HepG2 (cell line): Measurements from ENCODE around the gene ORC6. TPM values are rescaled to one million over a fixed set of nuclear protein-coding genes. Genes with fewer than 3 reads are reported as not detected.

Experiments used
- BCL6 ChIP-seq: IDR thresholded peaks from 2 replicates; pipeline ENCODE4 v1.6.1; 2016; ENCODE audit warnings: missing genetic modification reagents, missing compliant biosample characterization
- GATAD2A ChIP-seq: IDR thresholded peaks from 2 replicates; pipeline ENCODE4 v1.6.1; 2016
- HOXA5 ChIP-seq: sonication (generic); formaldehyde crosslinking; IDR thresholded peaks from 2 replicates; pipeline ENCODE4 v1.4.0; 2020; ENCODE audit warnings: missing genetic modification reagents
- HOXA7 ChIP-seq: sonication (generic); formaldehyde crosslinking; IDR thresholded peaks from 2 replicates; pipeline ENCODE4 v1.8.1; 2022; ENCODE audit warnings: mild to moderate bottlenecking, missing genetic modification reagents, moderate library complexity
- HOXA9 ChIP-seq: sonication (generic); formaldehyde crosslinking; IDR thresholded peaks from 2 replicates; pipeline ENCODE4 v1.8.1; 2022; ENCODE audit warnings: missing genetic modification reagents, mild to moderate bottlenecking, moderate library complexity, borderline replicate concordance
- MTA1 ChIP-seq: sonication (generic); formaldehyde crosslinking; IDR thresholded peaks from 2 replicates; pipeline ENCODE4 v1.4.0; 2020; ENCODE audit warnings: missing genetic modification reagents, mild to moderate bottlenecking, borderline replicate concordance
- MZF1 ChIP-seq: sonication (generic); formaldehyde crosslinking; IDR thresholded peaks from 2 replicates; pipeline ENCODE4 v1.8.1; 2023; ENCODE audit warnings: mild to moderate bottlenecking, missing genetic modification reagents, borderline replicate concordance
- PHF5A ChIP-seq: IDR thresholded peaks from one replicate; pipeline ENCODE4 v1.6.1; 2018; ENCODE audit warnings: low read depth, missing genetic modification reagents; ENCODE audit not compliant: unreplicated experiment
- ZBTB7A ChIP-seq: sonication (generic); formaldehyde crosslinking; IDR thresholded peaks from 2 replicates; pipeline ENCODE4 v1.8.0; 2022; ENCODE audit warnings: mild to moderate bottlenecking, missing genetic modification reagents
- ZNF20 ChIP-seq: sonication (generic); formaldehyde crosslinking; IDR thresholded peaks from 2 replicates; pipeline ENCODE4 v1.4.0; 2020; ENCODE audit warnings: mild to moderate bottlenecking, moderate library complexity, missing genetic modification reagents
- ZNF446 ChIP-seq: sonication (generic); formaldehyde crosslinking; IDR thresholded peaks from 2 replicates; pipeline ENCODE4 v1.5.0; 2020; ENCODE audit warnings: mild to moderate bottlenecking, missing genetic modification reagents
- ZNF629 ChIP-seq: sonication (generic); formaldehyde crosslinking; conservative IDR thresholded peaks from 2 replicates; pipeline ENCODE4 v1.5.0; 2020; ENCODE audit warnings: missing genetic modification reagents
- polyA plus RNA-seq, 8 experiments: library from polyadenylated mRNA; depleted of rRNA in 3 of 8; stranded (reverse) in 7 of 8; unstranded in 1 of 8; fragments of >200 nt; fragmentation: Illumina TruSeq in 4 of 8; extraction: Trizol in 4 of 8; gene quantifications; 2 replicates each; pipeline versions ENCODE4 v1.2.1 to v1.2.3, GENCODE V29; 2011 to 2016; ENCODE audit warnings: low read depth in 4 of 8, missing spikeins in 1 of 8, mixed read lengths in 1 of 8; ENCODE audit not compliant: insufficient read depth in 1 of 8
- total RNA-seq, 5 experiments: library from RNA; depleted of rRNA; stranded (reverse); fragments of >200 nt; fragmentation: Illumina TruSeq; extraction: Trizol; gene quantifications; 2 replicates each; pipeline ENCODE4 v1.2.3, GENCODE V29; 2016; ENCODE audit warnings: low read depth in 1 of 5
- TF ChIP-seq, protein P1 (sequence below): sonication (generic); formaldehyde crosslinking; IDR thresholded peaks from 2 replicates; pipeline ENCODE4 v1.4.0; 2020; ENCODE audit warnings: mild to moderate bottlenecking, missing genetic modification reagents
- TF ChIP-seq, protein P2 (sequence below): IDR thresholded peaks from 2 replicates; pipeline ENCODE4 v1.6.1; 2018; ENCODE audit warnings: missing genetic modification reagents
- TF ChIP-seq, protein P3 (sequence below): sonication (generic); formaldehyde crosslinking; conservative IDR thresholded peaks from 2 replicates; pipeline ENCODE4 v1.4.0; 2020; ENCODE audit warnings: missing genetic modification reagents
- TF ChIP-seq, protein P4 (sequence below): sonication (generic); formaldehyde crosslinking; conservative IDR thresholded peaks from 2 replicates; pipeline ENCODE4 v1.8.0; 2022; ENCODE audit warnings: mild to moderate bottlenecking, moderate library complexity, missing genetic modification reagents

Gene ORC6
- total and polyA plus RNA-seq, 2 of the 13 experiments (the other 11 are each of a cell fraction or from before 2014, with no cell fraction given): 34.2 to 69.8 TPM

DNA sequence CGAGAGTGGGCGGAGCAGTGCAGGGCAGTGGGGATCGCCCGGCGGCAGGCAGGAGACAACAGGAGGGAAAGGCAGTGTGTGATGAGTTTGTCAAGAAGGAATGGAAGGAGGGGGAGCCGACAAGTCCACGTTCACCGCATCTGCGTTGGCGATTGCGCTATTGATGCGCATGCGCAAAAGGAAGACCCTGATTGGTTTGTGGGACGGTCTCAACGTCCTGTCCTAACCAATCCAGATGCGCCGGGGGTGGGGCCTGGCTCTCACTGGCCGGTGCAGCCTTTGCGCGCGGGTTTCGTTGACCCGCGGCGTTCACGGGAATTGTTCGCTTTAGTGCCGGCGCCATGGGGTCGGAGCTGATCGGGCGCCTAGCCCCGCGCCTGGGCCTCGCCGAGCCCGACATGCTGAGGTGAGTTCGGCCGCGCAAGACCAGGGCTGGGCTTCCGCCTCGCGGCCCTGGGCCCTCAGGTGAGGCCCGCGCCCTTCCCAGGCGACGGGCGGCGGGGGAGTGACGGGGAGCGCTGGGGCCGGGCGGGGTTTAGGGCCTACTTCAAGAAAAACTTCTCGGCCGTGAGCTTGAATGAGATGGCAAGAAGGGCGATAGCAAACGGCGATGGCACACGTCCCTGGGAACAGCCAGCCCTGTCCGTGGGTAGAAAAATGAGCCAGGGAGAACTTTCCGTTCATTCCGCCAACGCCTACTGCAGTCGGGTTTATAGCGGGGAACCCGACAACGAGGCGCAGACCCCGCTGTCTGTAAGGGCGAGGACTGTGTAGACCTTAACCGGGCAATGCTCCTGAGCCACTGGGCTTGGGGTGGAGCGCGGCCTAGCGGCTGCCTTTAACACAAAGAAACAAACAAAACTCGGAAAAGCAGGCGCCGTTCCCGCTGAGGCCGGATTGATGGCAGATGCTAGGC lies at the start of gene ORC6 (continued):
- TF ChIP-seq MZF1 (CRISPR knock-in tag) (no peak), ZNF629 (no peak), BCL6 (peak; percentile 3; the same call in 1 of the 2 replicates), ZBTB7A (CRISPR knock-in tag) (no peak), HOXA9 (CRISPR knock-in tag) (0 out of 2 replicates have a peak, but pooled peaks have one; percentile 1), MTA1 (CRISPR knock-in tag) (peak; percentile 69; the same call in 1 of the 2 replicates), ZNF20 (CRISPR knock-in tag) (no peak), GATAD2A (CRISPR knock-in tag) (no peak), ZNF446 (no peak), HOXA7 (CRISPR knock-in tag) (no peak), HOXA5 (CRISPR knock-in tag) (no peak), PHF5A (CRISPR knock-in tag) (no peak)
- TF ChIP-seq, protein P1, sequence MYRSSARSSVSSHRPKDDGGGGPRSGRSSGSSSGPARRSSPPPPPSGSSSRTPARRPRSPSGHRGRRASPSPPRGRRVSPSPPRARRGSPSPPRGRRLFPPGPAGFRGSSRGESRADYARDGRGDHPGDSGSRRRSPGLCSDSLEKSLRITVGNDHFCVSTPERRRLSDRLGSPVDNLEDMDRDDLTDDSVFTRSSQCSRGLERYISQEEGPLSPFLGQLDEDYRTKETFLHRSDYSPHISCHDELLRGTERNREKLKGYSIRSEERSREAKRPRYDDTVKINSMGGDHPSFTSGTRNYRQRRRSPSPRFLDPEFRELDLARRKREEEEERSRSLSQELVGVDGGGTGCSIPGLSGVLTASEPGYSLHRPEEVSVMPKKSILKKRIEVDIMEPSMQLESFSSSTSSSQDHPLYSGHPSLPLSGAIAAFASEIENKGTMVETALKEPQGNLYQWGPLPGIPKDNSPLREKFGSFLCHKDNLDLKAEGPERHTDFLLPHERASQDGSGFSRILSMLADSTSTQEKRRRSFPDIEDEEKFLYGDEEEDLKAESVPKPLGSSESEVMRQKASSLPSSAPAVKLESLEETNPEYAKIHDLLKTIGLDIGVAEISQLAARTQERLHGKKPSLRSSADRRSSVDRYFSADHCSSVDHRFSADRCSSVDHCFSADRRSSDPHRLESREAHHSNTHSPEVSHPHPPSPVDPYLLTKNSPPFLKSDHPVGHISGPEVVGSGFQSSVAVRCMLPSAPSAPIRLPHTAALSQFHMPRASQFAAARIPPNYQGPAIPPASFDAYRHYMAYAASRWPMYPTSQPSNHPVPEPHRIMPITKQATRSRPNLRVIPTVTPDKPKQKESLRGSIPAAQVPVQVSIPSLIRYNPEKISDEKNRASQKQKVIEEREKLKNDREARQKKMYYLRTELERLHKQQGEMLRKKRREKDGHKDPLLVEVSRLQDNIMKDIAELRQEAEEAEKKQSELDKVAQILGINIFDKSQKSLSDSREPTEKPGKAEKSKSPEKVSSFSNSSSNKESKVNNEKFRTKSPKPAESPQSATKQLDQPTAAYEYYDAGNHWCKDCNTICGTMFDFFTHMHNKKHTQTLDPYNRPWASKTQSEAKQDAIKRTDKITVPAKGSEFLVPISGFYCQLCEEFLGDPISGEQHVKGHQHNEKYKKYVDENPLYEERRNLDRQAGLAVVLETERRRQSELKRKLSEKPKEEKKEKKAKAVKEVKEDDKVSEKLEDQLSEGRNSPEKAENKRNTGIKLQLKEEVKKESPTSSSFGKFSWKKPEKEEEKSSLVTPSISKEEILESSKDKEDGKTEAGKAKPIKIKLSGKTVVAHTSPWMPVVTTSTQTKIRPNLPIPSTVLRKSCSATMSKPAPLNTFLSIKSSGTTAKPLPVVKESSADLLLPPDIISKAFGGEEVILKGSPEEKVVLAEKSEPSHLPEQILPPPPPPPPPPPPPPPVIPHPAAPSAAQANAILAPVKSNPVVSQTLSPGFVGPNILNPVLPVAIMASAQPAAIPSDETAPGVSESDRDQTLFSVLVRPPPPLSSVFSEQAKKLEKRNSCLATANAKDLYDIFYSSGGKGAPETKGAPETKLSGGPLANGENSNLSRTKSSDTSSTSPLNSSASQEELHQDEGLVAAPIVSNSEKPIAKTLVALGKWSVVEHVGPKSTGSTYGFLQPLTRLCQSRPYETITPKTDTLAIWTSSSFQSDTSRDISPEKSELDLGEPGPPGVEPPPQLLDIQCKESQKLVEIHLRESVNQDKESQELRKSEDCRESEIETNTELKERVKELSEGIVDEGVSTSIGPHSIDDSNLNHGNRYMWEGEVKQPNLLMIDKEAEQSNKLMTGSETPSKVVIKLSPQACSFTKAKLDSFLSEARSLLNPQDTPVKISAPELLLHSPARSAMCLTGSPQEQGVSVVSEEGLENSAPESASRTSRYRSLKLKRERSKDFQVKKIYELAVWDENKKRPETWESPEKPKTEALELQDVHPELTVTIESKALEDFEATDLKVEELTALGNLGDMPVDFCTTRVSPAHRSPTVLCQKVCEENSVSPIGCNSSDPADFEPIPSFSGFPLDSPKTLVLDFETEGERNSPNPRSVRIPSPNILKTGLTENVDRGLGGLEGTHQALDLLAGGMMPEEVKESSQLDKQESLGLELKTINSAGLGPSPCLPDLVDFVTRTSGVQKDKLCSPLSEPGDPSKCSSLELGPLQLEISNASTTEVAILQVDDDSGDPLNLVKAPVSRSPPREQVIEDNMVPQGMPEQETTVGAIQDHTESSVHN (CRISPR knock-in tag): peak; percentile 47; the same call in 1 of the 2 replicates
- TF ChIP-seq, protein P2, sequence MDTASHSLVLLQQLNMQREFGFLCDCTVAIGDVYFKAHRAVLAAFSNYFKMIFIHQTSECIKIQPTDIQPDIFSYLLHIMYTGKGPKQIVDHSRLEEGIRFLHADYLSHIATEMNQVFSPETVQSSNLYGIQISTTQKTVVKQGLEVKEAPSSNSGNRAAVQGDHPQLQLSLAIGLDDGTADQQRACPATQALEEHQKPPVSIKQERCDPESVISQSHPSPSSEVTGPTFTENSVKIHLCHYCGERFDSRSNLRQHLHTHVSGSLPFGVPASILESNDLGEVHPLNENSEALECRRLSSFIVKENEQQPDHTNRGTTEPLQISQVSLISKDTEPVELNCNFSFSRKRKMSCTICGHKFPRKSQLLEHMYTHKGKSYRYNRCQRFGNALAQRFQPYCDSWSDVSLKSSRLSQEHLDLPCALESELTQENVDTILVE: 0 out of 2 replicates have a peak, but pooled peaks have one; percentile 22
- TF ChIP-seq, protein P3, sequence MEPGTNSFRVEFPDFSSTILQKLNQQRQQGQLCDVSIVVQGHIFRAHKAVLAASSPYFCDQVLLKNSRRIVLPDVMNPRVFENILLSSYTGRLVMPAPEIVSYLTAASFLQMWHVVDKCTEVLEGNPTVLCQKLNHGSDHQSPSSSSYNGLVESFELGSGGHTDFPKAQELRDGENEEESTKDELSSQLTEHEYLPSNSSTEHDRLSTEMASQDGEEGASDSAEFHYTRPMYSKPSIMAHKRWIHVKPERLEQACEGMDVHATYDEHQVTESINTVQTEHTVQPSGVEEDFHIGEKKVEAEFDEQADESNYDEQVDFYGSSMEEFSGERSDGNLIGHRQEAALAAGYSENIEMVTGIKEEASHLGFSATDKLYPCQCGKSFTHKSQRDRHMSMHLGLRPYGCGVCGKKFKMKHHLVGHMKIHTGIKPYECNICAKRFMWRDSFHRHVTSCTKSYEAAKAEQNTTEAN (CRISPR knock-in tag): no peak
- TF ChIP-seq, protein P4, sequence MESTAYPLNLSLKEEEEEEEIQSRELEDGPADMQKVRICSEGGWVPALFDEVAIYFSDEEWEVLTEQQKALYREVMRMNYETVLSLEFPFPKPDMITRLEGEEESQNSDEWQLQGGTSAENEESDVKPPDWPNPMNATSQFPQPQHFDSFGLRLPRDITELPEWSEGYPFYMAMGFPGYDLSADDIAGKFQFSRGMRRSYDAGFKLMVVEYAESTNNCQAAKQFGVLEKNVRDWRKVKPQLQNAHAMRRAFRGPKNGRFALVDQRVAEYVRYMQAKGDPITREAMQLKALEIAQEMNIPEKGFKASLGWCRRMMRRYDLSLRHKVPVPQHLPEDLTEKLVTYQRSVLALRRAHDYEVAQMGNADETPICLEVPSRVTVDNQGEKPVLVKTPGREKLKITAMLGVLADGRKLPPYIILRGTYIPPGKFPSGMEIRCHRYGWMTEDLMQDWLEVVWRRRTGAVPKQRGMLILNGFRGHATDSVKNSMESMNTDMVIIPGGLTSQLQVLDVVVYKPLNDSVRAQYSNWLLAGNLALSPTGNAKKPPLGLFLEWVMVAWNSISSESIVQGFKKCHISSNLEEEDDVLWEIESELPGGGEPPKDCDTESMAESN: peak; percentile 89
